Fibroblast of pulmonary artery (primary cell): ENCODE measurements around the gene FAM8A1.

Experiments used
- DNase-seq: peaks from one replicate; pipeline ENCODE4 v3.0.0-alpha.2; 2010; ENCODE audit warnings: low read depth
- H3K4me3 ChIP-seq: replicated peaks from 2 replicates; pipeline ENCODE4 v1.5.1; 2011; ENCODE audit warnings: low read depth, mild to moderate bottlenecking, control low read depth, low read length, moderate library complexity
- CTCF ChIP-seq: IDR thresholded peaks from 2 replicates; pipeline ENCODE4 v1.5.1; 2011; ENCODE audit warnings: mild to moderate bottlenecking, control low read depth, low read length, inconsistent platforms; ENCODE audit errors: missing control alignments

FAM8A1 gene

GRCh38 chr6:17601386-17601703 is 1.2 kb downstream of the FAM8A1 start:
- peak; percentile 5 for DNase-seq
- no peak for TF ChIP-seq CTCF
- peak overlapping the region; percentile 76 for H3K4me3 ChIP-seq

GRCh38 chr6:17602888-17603287 is 2.8 kb downstream of the FAM8A1 start:
- no peak overlapping the region for H3K4me3 ChIP-seq
- TF ChIP-seq CTCF: no peak
- DNase-seq: no peak

DNA sequence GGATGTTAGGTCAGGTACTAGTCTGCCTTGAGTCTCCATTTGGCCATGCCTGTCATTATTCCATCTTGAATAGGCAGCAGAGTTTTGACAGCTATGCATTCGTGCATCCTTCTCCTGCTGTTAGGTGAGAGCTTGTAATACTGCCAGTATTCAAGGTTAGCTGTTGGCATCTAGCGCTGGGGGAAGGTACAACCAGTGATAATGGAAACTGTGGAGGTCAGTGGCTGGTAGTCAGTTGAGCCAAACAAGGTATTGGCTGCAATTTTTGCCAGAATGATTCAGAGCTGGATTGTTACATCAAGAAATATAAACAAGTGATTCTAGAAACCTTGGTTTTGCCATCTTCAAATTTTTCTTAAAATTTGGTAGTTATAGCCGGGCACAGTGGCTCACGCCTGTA is 6.5 kb downstream of the FAM8A1 start:
- no peak for TF ChIP-seq CTCF
- no peak overlapping the region for H3K4me3 ChIP-seq
- no peak for DNase-seq

DNA sequence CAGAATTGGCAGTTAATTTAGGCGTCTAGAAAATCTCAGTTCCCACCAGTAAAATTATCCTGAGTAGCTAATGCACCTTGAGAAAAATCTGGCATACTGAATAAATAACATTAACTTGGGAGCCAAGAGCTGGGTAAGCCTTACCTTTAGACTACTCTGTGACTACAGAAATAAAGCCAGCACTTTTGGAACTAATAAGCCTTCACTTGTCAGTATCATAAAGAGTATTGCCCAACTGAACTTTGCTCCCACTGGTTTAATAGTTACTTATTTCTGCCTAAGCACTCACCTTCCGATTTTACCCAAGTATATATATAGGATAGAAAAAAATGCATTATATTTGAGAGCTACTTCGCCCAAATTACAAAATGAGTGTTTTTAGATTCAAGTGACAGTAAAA is 10.7 kb downstream of the FAM8A1 start:
- no peak for TF ChIP-seq CTCF
- no peak for DNase-seq

GRCh38 chr6:17612048-17612447 is 11.9 kb downstream of the FAM8A1 start:
- no peak overlapping the region for H3K4me3 ChIP-seq
- no peak for DNase-seq
- no peak for TF ChIP-seq CTCF

More for the DNA sequence above, 10.7 kb downstream of the FAM8A1 start:
- H3K4me3 ChIP-seq: no peak overlapping the region

DNA sequence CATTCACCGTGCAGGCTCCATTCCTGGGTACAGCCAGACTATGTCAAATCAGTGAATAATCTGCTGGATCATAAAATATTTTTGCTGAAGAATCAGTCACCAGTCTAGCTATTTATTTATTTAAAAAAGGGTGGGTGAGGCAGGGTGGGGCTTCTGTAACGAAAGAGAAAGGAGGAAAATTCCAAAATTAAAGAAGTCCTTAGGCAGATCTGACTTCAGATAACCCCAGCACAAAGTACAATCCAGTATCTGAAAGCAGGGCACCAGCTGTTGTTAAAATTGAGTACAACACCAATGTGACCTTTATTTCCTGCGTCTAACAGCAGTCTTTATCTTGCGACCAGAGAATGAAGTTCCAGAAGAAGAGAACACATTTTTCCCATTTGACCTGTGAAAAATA is 15.7 kb downstream of the FAM8A1 start:
- no peak for DNase-seq
- TF ChIP-seq CTCF: no peak
- H3K4me3 ChIP-seq: no peak overlapping the region

DNA sequence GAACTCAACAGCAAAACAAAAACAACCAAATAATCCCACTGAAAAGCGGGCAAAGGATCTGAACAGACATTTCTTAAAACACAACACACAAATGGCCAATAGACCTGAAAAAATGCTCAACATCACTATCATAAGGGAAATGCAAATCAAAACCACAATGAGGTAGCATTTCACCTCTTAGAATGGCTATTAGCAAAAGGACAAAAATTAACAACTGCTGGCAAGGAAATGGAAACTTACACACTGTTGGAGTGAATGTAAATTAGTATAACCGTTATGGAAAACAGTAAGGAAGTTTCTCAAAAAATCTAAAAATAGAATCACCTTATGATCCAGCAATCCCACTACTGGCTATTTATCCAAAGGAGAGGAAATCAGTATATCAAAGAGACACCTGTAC is 20.9 kb downstream of the FAM8A1 start:
- no peak overlapping the region for H3K4me3 ChIP-seq
- TF ChIP-seq CTCF: no peak
- DNase-seq: no peak
